Immature natural killer cell (primary cell): ENCODE results near the gene PCDHGA1. TPM values are rescaled to one million over a fixed set of nuclear protein-coding genes. Genes with fewer than 3 reads are reported as not detected.
"Not testable (repeated sequence)": the region's sequence is repeated elsewhere in the genome, so short reads cannot be mapped to it uniquely, and the experiment has no call there.

ENCODE experiments used
- DNase-seq, 3 donors: peaks; one replicate each; pipeline ENCODE4 v3.0.0; 2022; ENCODE audit warnings: mixed read lengths in 1 of 3
- H3K27ac Mint-ChIP-seq, 6 donors: one replicate each; pipeline ENCODE4 v1.8.0; 2020; ENCODE audit warnings: mixed read lengths in 6 of 6, mild to moderate bottlenecking in 5 of 6, inconsistent platforms in 4 of 6, moderate library complexity in 3 of 6
- H3K27me3 Mint-ChIP-seq, 3 donors: one replicate each; pipeline ENCODE4 v1.8.0; 2020 to 2021; ENCODE audit warnings: low read depth in 3 of 3, mild to moderate bottlenecking in 3 of 3, mixed read lengths in 3 of 3, moderate library complexity in 3 of 3, inconsistent platforms in 1 of 3
- H3K36me3 Mint-ChIP-seq, 3 donors: one replicate each; pipeline ENCODE4 v1.8.0; 2020; ENCODE audit warnings: mixed read lengths in 3 of 3, inconsistent platforms in 2 of 3, mild to moderate bottlenecking in 2 of 3
- H3K4me1 Mint-ChIP-seq, 2 donors: one replicate each; pipeline ENCODE4 v1.8.0; 2020; ENCODE audit warnings: inconsistent platforms in 2 of 2, mild to moderate bottlenecking in 2 of 2, mixed read lengths in 2 of 2, moderate library complexity in 1 of 2
- H3K4me3 Mint-ChIP-seq, 5 donors: one replicate each; pipeline ENCODE4 v1.8.0; 2020; ENCODE audit warnings: mild to moderate bottlenecking in 5 of 5, mixed read lengths in 5 of 5, inconsistent platforms in 3 of 5, moderate library complexity in 3 of 5
- H3K9me3 Mint-ChIP-seq, 6 donors: one replicate each; pipeline ENCODE4 v1.8.0; 2020; ENCODE audit warnings: mild to moderate bottlenecking in 6 of 6, mixed read lengths in 6 of 6, inconsistent platforms in 4 of 6, moderate library complexity in 3 of 6
- polyA plus RNA-seq, 3 donors: library from polyadenylated mRNA; unstranded; fragments of 300-500 nt; fragmentation: Illumina TruSeq; gene quantifications; one replicate each; pipeline ENCODE4 v1.2.3, GENCODE V29; 2021

The PCDHGA1 gene
- polyA plus RNA-seq, 3 donors from 2014 or later, result not detected

DNA sequence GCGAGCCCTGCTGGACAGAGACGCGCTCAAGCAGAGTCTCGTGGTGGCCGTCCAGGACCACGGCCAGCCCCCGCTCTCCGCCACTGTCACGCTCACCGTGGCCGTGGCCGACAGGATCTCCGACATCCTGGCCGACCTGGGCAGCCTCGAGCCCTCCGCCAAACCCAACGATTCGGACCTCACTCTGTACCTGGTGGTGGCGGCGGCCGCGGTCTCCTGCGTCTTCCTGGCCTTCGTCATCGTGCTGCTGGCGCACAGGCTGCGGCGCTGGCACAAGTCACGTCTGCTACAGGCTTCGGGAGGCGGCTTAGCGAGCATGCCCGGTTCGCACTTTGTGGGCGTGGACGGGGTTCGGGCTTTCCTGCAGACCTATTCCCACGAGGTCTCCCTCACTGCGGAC, 2.3 kb downstream of the PCDHGA1 start:
- peaks cover 4 to 12% (median 8%) of the 10 kb centered on the region in 3 donors for H3K36me3 Mint-ChIP-seq
- peaks cover 28 to 70% (median 34%) of the 10 kb centered on the region in 3 donors for H3K27me3 Mint-ChIP-seq
- H3K9me3 Mint-ChIP-seq, result peaks cover 18 to 81% (median 39%) of the 10 kb centered on the region in 6 donors
- not testable (repeated sequence) for H3K4me1 Mint-ChIP-seq, DNase-seq, H3K4me3 Mint-ChIP-seq, H3K27ac Mint-ChIP-seq

- no peaks in the 10 kb centered on the region for H3K4me1 Mint-ChIP-seq
- H3K36me3 Mint-ChIP-seq, result peaks cover 4 to 14% (median 10%) of the 10 kb centered on the region in 3 donors
- peaks cover 35 to 90% (median 44%) of the 10 kb centered on the region in 6 donors for H3K9me3 Mint-ChIP-seq
- no peak within 1 kb of the TSS for H3K27ac Mint-ChIP-seq
- peaks cover 34 to 74% (median 41%) of the 10 kb centered on the region in 3 donors for H3K27me3 Mint-ChIP-seq
- DNase-seq, result no peak
- H3K4me3 Mint-ChIP-seq, result peak within 1 kb of the TSS in 1 of 5 donors; percentile 34
Measured at GRCh38 chr5:141338538-141339306, 8.4 kb downstream of the PCDHGA1 start, which contains the start of gene PCDHGA2. Gene PCDHGA2 (plus strand): TSS chr5:141338760.

- not testable (repeated sequence) for DNase-seq, H3K27ac Mint-ChIP-seq, H3K4me1 Mint-ChIP-seq, H3K4me3 Mint-ChIP-seq
- H3K36me3 Mint-ChIP-seq, result peaks cover 7 to 19% (median 10%) of the 10 kb centered on the region in 3 donors
- peaks cover 39 to 72% (median 44%) of the 10 kb centered on the region in 3 donors for H3K27me3 Mint-ChIP-seq
- peaks cover 27 to 84% (median 46%) of the 10 kb centered on the region in 6 donors for H3K9me3 Mint-ChIP-seq
Measured at GRCh38 chr5:141340781-141341354, 10.6 kb downstream of the PCDHGA1 start.

- no peak overlapping the region for H3K27ac Mint-ChIP-seq
- H3K36me3 Mint-ChIP-seq, result peaks cover 7 to 20% (median 10%) of the 10 kb centered on the region in 3 donors
- peaks cover 16 to 81% (median 49%) of the 10 kb centered on the region in 6 donors for H3K9me3 Mint-ChIP-seq
- DNase-seq, result no peak
- H3K27me3 Mint-ChIP-seq, result peaks cover 32 to 66% (median 43%) of the 10 kb centered on the region in 3 donors
- H3K4me3 Mint-ChIP-seq, result no peak overlapping the region
- H3K4me1 Mint-ChIP-seq, result no peaks in the 10 kb centered on the region
Measured at GRCh38 chr5:141342773-141343172, 12.5 kb downstream of the PCDHGA1 start.

GRCh38 chr5:141343242-141343952, 13.1 kb downstream of the PCDHGA1 start, which contains the start of gene PCDHGA3:
Gene PCDHGA3 (plus strand): TSS chr5:141343829. CDS start chr5:141344034, 205 bp downstream.
- Mint-ChIP-seq H3K4me1 (no peaks in the 10 kb centered on the region), H3K4me3 (peak within 1 kb of the TSS; percentile 39 to 77 (median 54)), H3K36me3 (peaks cover 7 to 15% (median 10%) of the 10 kb centered on the region in 3 donors), H3K27me3 (peaks cover 30 to 64% (median 41%) of the 10 kb centered on the region in 3 donors), H3K27ac (no peak within 1 kb of the TSS), H3K9me3 (peaks cover 16 to 80% (median 44%) of the 10 kb centered on the region in 6 donors)
- peak in 1 of 3 donors; percentile 9 for DNase-seq

DNA sequence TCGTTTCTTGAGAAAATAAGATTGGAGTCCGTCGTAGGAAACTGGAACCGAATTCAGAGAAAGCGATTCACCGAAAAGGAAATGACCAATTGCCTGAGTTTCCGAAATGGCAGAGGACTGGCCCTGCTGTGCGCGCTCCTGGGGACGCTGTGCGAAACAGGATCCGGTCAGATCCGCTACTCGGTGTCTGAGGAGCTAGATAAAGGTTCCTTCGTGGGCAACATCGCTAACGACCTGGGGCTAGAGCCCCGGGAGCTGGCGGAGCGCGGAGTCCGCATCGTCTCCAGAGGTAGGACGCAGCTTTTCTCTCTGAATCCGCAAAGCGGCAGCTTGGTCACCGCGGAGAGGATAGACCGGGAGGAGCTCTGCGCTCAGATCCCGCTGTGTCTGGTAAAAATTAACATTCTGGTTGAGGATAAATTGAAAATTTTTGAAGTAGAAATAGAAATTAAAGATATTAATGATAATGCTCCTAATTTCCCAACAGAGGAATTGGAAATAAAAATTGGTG, 13.7 kb downstream of the PCDHGA1 start:
- Mint-ChIP-seq H3K4me1 (no peaks in the 10 kb centered on the region), H3K36me3 (peaks cover 7 to 15% (median 10%) of the 10 kb centered on the region in 3 donors), H3K27me3 (peaks cover 31 to 64% (median 37%) of the 10 kb centered on the region in 3 donors), H3K9me3 (peaks cover 12 to 79% (median 40%) of the 10 kb centered on the region in 6 donors), H3K4me3 (peak overlapping the region in 4 of 5 donors; percentile 39 to 77 (median 61)), H3K27ac (no peak overlapping the region)
- DNase-seq, result no peak

- Mint-ChIP-seq H3K27ac (no peak overlapping the region), H3K4me1 (no peaks in the 10 kb centered on the region), H3K36me3 (peaks cover 3 to 14% (median 10%) of the 10 kb centered on the region in 3 donors), H3K4me3 (no peak overlapping the region), H3K27me3 (peaks cover 28 to 62% (median 34%) of the 10 kb centered on the region in 3 donors), H3K9me3 (peaks cover 18 to 75% (median 38%) of the 10 kb centered on the region in 6 donors)
- DNase-seq, result no peak
Measured at GRCh38 chr5:141345327-141345726, 15.0 kb downstream of the PCDHGA1 start.

DNA sequence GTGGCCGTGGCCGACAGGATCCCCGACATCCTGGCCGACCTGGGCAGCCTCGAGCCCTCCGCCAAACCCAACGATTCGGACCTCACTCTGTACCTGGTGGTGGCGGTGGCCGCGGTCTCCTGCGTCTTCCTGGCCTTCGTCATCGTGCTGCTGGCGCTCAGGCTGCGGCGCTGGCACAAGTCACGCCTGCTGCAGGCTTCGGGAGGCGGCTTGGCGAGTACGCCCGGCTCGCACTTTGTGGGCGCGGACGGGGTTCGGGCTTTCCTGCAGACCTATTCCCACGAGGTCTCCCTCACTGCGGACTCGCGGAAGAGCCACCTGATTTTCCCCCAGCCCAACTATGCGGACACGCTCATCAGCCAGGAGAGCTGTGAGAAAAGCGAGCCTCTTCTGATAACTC, 15.7 kb downstream of the PCDHGA1 start:
- not testable (repeated sequence) for DNase-seq, H3K27ac Mint-ChIP-seq, H3K4me1 Mint-ChIP-seq, H3K4me3 Mint-ChIP-seq
- H3K36me3 Mint-ChIP-seq, result peaks cover 3 to 14% (median 10%) of the 10 kb centered on the region in 3 donors
- peaks cover 19 to 78% (median 39%) of the 10 kb centered on the region in 6 donors for H3K9me3 Mint-ChIP-seq
- H3K27me3 Mint-ChIP-seq, result peaks cover 27 to 67% (median 40%) of the 10 kb centered on the region in 3 donors

DNA sequence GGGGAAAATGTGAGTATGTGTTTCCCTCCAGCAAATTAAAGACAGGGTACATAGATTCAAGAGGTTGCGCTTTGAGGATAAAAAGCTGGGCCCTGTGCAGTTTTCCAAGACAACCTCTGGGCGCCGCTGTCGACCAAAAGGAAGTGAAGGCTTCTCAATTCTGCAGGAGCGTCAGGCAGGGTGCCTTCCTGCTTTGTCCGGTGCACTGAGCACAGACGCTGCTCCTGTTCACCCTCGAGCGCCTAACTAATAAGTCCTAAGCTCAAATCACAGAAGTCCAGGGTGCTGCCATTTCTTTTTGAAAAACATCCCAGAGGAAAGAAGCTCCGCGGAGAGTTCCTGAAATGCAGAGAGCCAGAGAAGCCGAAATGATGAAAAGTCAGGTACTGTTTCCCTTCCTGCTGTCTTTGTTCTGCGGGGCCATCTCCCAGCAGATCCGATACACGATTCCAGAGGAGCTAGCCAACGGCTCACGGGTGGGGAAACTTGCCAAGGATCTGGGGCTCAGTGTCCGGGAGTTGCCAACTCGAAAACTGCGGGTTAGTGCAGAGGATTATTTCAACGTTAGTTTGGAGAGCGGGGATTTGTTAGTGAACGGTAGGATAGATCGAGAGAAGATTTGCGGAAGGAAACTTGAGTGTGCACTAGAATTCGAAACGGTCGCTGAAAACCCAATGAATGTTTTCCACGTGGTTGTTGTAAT, 19.8 kb downstream of the PCDHGA1 start, which contains the start of gene PCDHGB1:
Gene PCDHGB1, plus strand, starts transcription at position 183 of the 703 bp plus-strand sequence. Its CDS starts 162 bp downstream, at position 345.
- Mint-ChIP-seq H3K4me3 (peak within 1 kb of the TSS in 4 of 5 donors; percentile 30 to 74 (median 46)), H3K27ac (no peak within 1 kb of the TSS), H3K27me3 (peaks cover 16 to 63% (median 42%) of the 10 kb centered on the region in 3 donors), H3K4me1 (peaks cover 0 to 1% of the 10 kb centered on the region in 2 donors), H3K9me3 (peaks cover 12 to 57% (median 23%) of the 10 kb centered on the region in 6 donors), H3K36me3 (peaks cover 0 to 10% (median 3%) of the 10 kb centered on the region in 3 donors)
- DNase-seq, result peak in 1 of 3 donors; percentile 31

- no peak overlapping the region for H3K27ac Mint-ChIP-seq
- no peak overlapping the region for H3K4me3 Mint-ChIP-seq
Measured at GRCh38 chr5:141351591-141351990, 21.3 kb downstream of the PCDHGA1 start.

DNA sequence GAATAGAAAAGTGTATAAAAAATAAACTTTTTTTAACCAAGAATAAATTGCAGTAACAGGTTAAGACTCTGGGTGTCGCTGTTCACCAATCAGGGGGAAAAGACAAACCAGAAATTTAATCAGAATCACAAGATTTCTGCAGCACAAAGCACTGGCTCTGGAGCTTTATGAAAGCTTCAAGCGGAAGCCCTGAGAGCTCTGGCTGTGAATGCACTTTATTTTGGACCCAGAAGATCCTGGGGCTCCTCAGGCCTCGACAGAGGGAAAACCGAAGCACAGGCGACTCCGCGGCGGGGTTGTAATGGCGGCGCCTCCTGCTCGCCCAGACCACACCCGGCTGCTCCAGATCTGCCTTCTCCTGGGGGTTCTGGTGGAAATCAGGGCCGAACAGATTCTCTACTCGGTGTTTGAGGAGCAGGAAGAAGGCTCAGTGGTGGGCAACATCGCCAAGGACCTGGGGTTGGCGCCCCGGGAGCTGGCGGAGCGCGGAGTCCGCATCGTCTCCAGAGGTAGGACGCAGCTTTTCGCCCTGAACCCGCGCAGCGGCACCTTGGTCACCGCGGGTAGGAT, 24.7 kb downstream of the PCDHGA1 start, which contains the start of gene PCDHGA4:
Gene PCDHGA4, plus strand, starts transcription at position 122 of the 570 bp plus-strand sequence. Its CDS starts 87 bp downstream, at position 209.
- peaks cover 0 to 11% (median 4%) of the 10 kb centered on the region in 3 donors for H3K36me3 Mint-ChIP-seq
- DNase-seq, result peak in 1 of 3 donors; percentile 34
- peaks cover 13 to 56% (median 34%) of the 10 kb centered on the region in 3 donors for H3K27me3 Mint-ChIP-seq
- H3K27ac Mint-ChIP-seq, result no peak within 1 kb of the TSS
- H3K4me1 Mint-ChIP-seq, result peaks cover 5 to 7% of the 10 kb centered on the region in 2 donors
- peak within 1 kb of the TSS; percentile 44 to 77 (median 72) for H3K4me3 Mint-ChIP-seq
- peaks cover 12 to 37% (median 15%) of the 10 kb centered on the region in 6 donors for H3K9me3 Mint-ChIP-seq

More at GRCh38 chr5:141351591-141351990, 21.3 kb downstream of the PCDHGA1 start:
- H3K4me1 Mint-ChIP-seq, result peaks cover 0 to 4% of the 10 kb centered on the region in 2 donors
- no peak for DNase-seq
- H3K36me3 Mint-ChIP-seq, result peaks cover 0 to 12% (median 0%) of the 10 kb centered on the region in 3 donors
- H3K27me3 Mint-ChIP-seq, result peaks cover 12 to 64% (median 40%) of the 10 kb centered on the region in 3 donors
- peaks cover 7 to 53% (median 17%) of the 10 kb centered on the region in 6 donors for H3K9me3 Mint-ChIP-seq

DNA sequence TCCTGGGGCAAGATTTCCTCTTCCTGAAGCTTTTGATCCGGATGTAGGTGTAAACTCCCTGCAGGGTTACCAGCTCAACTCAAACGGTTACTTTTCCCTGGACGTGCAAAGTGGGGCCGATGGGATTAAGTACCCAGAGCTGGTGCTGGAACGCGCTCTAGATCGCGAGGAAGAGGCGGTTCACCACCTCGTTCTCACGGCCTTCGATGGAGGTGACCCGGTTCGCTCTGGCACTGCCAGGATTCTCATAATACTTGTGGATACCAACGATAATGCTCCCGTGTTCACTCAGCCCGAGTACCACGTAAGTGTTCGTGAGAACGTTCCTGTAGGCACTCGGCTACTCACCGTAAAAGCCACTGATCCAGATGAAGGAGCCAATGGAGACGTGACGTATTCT, 25.3 kb downstream of the PCDHGA1 start:
- no peak overlapping the region for H3K27ac Mint-ChIP-seq
- peaks cover 17 to 55% (median 34%) of the 10 kb centered on the region in 3 donors for H3K27me3 Mint-ChIP-seq
- peaks cover 11 to 37% (median 15%) of the 10 kb centered on the region in 6 donors for H3K9me3 Mint-ChIP-seq
- peaks cover 0 to 8% (median 4%) of the 10 kb centered on the region in 3 donors for H3K36me3 Mint-ChIP-seq
- peaks cover 6 to 7% of the 10 kb centered on the region in 2 donors for H3K4me1 Mint-ChIP-seq
- H3K4me3 Mint-ChIP-seq, result peak overlapping the region in 4 of 5 donors; percentile 10 to 77 (median 58)
- DNase-seq, result no peak
